GM21723 (cell line): ENCODE data around the gene BUB1.
"Not testable (repeated sequence)": the region's sequence is repeated elsewhere in the genome, so short reads cannot be mapped to it uniquely, and the experiment has no call there.

ENCODE experiments used
- ATAC-seq: cut with Tn5 transposase; IDR thresholded peaks from one replicate; pipeline ENCODE4 v1.9.1; 2021; ENCODE audit warnings: mild to moderate bottlenecking, moderate library complexity; ENCODE audit not compliant: unreplicated experiment

Gene BUB1

DNA sequence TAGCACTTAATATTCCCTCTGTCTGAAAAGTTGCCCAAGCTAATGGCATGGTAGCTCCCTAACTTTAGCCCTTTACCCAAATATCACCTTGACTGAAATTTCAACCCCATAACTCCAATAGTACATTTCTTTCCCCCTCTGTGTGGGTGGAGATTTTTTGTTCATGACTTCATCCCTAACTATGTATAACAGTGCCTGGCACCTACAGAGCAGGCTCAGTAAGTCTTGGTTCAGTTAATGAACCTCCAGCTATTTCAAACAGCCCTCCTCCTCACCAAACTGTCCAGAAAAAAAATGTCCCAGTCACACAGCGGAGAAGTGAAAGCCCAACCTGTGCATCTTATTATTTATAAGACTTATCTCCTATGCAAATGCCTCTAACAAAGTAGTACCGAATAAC is 18.6 kb downstream of the BUB1 start:
- no peak for ATAC-seq

DNA sequence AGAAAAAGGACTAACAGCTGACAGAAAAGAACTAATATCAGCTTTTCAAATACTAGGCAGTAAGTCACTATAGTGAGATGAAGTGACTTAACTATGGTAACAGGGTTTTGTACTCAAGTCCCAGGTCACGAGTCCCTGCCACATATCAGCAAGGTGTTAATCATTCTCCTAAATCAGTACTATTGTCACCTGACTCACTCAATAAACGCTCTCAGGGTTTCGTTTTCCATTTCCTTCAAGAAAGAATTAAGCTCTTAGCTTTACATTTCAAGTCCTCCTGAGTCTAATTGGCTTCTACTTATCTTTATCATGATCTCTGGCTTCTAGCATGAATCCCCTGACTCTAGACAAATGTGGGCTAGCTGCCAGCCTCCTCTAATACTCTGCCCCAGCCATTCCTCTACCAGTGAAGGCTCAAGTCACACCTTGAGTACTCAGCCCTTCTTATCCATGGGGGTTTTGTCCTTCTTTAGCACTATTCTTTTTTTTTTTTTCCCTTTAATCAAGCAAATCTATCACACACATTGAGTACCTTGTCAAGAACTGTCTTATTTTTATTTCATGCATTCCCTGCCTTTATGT is 20.0 kb downstream of the BUB1 start:
- no peak for ATAC-seq

DNA sequence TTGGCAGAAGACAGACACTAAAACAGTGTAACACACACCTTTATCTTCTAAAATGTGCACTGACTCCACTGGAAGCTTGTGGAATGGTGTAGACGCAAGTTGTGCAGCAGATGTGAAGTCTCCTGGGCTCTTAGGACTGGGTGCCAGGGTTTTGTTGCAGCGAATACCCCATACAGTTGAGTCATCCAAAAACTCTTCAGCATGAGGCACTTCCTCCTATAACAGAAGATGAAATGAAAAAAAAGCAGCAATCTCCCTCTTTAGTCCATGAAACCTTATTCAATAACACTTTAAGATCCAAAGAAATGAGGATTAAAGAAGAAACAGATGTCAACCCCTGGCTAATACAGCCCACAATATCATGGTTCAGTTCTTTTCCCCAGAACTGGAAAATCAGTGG is 22.2 kb downstream of the BUB1 start:
- no peak for ATAC-seq

DNA sequence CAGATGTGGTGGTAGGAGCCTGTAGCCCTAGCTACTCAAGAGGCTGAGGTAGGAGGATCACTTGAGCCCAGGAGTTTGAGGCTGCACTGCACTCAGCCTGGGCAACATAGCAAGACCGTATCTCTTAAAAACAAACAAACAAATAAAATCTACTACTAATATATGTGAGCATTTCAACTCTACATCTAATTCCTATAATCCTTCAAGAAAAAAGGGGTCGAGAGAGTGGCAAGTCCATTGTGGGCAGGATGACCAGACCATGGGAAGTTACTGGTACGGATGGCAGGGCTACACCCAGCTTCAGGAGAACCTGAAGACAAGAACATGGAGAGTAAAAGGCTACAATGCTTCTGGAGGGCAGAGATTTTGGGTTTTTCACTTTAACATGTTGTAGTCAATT is 24.0 kb downstream of the BUB1 start:
- ATAC-seq = no peak

DNA sequence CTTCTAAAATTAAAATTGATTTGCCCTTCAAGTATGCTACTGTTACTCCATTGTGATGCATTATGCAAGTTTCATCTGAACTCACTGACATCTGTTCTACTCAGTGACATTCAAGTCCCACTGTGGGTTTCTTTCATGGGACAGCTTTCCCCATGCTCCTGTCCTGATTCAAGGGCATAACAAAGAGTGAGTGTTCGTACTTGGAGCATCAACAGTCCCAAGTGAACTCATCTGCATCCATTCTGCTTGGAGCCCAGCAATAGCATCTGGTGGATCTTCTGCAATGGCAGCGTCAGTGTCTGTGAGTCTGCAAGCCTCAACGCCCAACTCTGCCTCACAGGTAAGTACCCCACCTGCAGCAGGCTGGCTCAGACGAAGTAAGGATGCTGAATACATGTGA is 27.5 kb downstream of the BUB1 start:
- no peak for ATAC-seq

DNA sequence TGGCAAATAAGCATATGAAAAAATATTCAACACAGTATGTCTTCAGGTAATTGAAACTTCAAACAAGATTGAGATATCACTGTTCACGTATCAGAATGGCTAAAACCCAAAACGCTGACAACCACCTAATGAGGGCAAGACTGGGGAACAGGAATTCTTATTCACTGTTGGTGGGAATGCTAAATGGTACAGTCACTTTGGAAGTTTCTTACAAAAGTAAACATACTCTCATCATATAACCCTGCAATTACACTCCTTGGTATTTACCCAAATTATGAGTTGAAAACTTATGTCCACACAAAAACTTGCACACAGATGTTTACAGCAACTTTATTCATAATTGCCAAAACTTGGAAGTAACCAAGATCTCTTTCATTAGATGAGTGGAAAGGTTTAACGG is 30.1 kb downstream of the BUB1 start:
- ATAC-seq = no peak

DNA sequence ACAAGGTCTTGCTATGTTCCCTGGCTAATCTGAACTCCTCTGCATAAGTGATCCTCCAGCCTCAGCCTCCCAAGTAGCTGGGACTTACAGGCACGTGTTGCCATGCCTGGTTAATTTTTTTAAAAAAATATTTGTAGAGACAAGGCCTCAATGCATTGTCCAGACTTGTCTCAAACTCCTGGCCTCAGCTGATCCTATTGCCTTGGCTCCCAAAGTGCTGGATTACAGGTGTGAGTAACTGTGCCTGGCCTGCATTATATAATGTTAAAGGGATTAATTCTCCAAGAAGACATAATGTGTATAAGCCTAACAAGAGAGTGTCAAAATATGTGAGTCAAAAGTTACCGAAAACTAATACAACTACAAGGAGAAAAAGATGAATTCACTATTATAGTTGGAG is 32.2 kb downstream of the BUB1 start:
- no peak for ATAC-seq

DNA sequence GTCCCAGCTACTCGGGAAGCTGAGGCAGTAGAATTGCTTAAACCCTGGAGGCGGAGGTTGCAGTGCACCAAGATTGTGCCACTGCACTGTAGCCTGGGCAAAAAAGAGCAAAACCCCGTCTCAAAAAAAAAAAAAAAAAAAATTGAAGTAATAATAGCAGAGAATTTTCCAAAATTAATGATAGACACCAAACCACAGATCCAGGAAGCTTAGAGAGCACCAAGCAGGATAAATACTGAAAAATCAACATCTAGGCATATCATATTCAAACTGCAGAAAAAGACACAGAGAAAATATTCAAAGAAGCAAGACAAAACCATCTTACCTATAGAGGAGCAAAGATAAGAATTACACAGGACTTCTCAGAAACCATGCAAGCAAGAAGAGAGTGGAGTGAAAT is 33.5 kb downstream of the BUB1 start:
- ATAC-seq = no peak

DNA sequence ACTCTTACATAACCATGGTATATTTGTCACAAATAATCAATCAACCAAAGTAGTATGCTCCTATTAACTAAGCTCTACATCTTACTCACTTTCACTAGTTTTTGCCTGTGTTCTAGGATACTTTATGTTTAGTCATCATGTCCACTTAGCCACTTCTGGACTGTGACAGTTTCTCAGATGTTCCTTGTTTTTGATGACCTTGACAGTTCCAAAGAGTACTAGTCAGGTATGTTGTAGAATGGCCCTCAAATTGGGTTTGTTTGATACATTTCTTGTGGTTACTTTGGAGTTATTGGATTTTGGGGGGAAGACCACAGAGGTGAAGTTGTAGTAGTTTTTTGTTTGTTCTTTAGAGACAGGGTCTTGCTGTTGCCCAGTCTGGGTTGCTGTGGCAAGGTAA is 35.5 kb downstream of the BUB1 start:
- no peak for ATAC-seq

DNA sequence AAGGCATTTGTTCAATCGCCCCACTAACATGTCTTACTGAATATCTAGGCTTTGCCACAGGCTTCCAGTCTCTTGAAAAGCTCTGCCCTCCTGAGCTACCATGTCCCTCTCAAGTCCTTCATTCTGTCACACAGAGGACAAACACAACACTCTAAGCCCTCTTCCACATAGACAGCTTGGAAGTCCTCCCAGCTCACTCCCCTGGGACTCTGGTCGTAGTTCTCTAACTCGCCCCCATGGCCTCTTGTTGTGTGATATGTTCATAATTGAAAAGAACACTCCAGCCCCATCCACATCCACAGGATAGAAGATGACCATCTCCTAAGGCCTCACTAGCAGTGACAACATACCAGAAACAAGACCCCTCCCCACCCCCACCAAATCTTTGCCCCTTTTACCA is 37.9 kb downstream of the BUB1 start:
- no peak for ATAC-seq

DNA sequence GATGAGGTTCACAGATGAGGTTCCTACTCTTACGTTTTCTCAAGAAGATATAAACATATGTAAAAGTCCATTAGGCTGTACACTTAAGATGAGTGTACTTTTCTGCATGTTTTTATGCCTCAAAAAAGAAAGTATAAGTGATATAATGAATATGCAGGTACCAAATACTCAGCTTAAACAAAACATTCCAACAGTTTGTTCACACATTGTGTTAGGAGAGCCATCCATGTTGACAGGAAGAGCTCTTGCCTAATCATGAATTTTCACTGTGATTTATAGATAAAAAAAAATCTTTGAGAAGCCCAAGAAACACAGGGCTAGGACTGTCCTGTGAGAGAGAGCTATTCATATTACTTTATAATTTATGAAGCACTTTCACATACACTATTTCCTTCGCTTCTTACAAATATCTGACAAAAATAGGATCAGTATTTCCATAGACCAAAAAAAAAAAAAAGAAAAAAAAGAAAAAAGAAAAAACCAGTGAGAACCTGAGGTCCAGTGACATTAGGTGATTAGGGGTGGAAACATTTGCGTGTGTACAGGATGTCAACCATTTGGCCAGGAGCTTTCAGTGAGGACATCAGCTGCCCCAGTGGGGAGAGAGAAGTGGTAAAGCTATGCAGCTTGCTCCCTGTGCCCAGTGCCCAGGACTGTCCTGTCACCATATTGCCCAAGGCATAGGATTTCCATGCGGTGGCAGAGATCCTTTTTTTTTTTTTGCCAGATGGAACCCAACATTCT is 38.7 kb downstream of the BUB1 start:
- no peak for ATAC-seq

DNA sequence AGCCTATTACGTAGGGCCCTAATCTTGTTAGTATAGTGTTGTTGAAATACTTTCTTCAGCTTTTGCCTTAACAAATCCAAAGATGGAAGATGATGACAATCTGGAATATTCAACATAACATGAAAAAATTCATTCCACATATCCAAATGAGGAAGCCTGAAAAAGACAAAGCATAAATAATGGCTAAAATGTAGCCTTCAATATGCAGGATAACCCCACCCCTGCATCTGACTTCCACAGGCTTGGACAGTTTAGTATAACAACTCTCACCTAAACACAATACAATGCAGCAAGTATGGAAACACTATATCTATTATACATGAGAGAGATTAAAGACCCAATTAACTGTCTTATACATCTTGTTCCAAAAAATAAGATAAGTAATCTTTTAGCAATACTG is 39.9 kb downstream of the BUB1 start:
- ATAC-seq = no peak

DNA sequence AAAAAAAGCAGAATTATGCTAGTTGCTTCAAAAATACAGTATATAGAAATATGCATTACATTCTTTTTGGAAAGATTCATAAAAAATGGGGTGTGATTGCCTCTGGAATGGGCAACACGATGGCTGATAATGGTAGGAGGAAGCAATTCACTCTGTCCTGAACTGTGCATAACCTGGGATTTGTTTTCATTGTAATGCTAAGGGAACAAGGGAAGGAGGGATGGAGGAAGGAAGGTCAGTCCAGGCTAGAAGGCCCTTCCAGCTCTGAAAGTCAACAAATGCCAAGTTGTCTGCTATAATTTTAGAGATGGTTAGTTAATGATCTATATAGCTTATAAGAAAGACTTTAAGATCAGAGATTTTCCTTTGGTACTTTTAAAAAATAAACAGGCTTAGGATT is 40.8 kb downstream of the BUB1 start:
- ATAC-seq = no peak

DNA sequence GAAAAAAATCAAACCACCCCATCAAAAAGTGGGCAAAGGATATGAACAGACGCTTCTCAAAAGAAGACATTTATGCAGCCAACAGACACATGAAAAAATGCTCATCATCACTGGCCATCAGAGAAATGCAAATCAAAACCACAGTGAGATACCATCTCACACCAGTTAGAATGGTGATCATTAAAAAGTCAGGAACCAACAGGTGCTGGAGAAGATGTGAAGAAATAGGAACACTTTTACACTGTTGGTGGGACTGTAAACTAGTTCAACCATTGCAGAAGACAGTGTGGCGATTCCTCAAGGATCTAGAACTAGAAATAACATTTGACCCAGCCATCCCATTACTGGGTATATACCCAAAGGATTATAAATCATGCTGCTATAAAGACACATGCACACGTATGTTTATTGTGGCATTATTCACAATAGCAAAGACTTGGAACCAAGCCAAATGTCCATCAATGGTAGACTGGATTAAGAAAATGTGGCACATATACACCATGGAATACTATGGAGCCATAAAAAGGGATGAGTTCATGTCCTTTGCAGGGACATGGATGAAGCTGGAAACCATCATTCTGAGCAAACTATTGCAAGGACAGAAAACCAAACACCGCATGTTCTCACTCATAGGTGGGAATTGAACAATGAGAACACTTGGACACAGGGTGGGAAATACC is 41.8 kb downstream of the BUB1 start:
- not testable (repeated sequence) for ATAC-seq

DNA sequence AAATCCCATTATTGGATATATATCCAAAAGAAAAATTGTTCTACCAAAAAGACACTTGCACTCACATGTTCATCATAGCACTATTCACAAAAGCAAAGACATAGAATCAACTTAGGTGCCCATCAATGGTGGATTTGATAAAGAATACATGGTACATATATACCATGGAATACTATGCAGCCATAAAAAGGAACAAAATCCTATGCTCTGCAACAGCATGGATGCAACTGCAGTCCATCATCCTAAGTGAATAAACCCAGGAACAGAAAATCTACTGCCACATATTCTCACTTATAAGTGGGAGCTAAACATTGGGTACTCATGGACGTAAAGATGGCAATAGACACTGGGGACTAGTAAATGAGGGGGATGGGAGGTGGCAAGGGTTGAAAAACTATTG is 50.5 kb downstream of the BUB1 start:
- ATAC-seq = not testable (repeated sequence)

DNA sequence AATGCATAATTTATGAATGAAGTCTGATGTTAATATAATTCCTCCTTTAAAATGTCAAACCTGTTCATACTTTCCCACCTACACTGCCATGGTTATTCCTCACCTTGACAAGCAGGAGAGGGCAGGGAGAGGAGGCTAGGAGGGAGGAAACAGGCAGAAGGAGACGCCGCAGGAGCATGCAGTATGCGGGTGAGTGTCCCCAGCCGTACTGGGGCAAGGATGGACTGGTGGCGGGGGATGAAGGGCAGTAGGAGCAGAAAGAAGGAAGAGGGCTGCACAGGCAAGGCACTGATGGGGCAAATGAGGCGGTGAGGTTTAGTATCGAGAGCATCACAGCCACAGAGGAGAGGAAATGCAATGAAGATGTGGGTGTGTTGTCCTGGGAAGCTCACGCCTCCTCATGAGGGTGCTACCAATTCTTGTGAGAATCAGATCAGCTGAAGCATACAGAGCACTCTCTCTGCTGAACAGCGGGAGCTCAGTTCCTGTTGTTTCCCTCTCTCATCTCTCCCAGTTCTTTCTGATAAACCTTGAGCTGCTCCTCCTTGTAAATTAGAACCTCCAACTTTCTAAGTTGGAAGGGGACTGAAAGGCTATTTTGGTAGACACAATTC is 58.4 kb downstream of the BUB1 start:
- not testable (repeated sequence) for ATAC-seq

DNA sequence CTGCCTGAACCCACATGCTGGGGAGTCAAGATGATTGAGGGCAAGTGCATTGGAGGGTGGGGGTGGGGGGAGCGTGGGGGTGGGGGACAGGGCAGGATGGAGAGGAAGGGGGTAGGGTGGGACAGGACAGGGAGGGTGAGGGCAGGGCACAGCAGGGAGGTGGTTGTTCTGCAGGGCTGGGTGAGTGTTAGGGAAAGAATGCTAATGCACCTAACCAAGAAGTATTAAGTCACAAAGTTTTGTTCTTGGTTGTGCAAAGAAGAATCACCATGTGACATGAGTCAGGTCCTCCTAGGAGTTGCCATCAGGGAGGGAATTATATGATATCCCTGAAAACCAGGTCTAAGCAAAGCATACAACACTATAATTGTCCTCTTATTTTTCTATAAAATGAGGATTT is 63.9 kb downstream of the BUB1 start:
- ATAC-seq = not testable (repeated sequence)

DNA sequence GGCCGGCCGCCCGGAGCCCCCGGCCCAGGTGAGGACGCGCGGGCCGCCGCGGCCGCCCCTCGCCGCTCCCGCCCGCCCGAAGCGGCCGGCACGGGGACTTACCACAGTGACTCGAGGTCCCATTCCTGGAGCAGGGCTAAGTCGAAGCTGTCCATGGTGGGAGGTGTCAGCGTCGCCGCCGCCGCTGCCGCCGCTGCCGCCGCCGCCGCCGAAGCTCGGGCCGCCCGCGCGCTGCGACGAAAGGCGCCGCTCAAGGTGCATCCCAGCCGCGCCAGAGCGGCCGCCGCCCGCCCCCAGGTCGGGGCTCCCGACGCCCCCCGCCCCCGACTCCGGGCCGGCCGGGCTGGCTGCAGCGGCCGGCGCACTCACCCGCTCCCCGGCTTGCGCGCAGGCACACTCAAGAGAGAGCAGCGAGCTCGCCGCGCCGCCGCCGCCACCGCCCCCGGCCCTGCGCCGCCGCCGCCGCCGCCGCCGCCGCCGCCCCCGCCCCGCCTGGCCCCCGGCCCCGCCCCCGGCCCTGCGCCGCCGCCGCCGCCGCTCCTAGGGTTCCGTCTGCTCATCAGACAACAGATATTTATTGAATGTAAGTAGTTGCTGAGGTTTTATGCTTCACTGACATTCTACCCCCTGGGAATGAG is 67.1 kb downstream of the BUB1 start:
- peak; percentile 43 for ATAC-seq

DNA sequence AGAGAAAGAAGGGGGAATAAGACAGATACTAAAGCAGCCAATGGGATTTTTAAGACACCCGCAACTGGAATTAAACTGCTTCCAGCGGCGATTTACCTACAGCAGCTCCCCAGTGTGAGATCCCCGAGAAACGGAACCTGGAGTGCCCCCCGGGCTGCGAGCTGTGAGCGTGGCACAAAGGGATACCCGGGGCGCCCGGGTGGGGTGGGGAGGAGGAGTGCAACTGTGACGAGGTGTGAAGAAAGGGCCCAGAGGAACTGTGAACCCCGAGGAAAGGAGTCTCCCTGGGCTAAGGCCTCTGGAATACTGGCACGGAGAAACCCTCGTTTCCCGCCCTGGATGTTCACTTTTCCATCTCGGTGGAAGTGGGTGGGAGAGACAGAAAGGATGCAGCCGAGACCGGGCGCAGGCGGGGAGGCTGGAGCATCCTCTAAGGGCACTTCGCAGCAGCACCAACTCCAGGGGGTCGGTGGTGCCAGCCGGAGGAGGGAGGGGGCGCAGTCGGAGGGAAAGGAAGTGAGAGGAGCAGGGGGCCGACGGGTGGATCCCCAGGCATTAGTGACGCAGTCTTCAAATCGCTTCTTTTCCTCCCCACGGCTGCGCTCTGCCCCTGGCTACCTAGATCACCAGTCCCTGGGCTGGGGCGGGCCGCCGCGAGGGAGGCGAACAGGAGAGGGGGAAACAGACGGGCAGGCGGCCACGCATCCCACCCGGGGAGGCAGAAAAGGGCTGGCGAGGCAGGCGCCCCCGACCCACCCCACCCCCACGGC is 67.8 kb downstream of the BUB1 start:
- peak; percentile 51 for ATAC-seq

DNA sequence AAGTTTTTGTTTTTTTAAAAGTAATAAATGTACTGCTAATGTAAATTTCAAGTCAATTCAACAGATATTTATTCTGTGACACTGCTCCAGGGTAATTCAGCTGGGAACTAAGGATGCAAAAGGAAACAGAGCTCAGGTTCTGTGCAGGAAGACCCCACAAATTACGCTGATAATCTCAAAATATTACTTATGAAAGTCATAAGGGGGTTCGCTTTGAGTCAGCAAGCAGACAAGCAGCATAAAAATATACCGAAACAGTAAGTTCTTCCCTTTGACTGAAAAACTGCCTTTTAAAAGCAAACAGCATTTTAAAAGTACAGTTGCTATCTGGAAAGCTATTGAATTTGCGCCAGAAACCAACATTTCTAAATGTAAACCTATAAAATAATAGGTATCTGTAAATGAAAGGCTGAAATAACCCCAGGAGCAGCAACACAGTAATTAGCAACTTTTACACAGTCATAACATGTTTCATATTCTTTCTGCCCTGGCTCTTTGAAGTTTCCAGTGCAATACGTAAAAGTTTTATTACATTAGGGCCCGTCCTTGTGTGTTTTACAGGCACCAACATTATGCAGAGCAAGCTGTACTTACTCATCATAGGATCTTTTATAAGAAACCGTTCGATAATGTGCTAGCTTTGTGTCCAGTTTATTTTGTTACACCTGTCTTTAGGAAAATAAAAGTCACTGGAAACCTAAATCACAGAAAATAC is 68.9 kb downstream of the BUB1 start:
- not testable (repeated sequence) for ATAC-seq
